HK-2 (cell line): ENCODE data around the gene SETMAR.
"Not testable (repeated sequence)": the region's sequence is repeated elsewhere in the genome, so short reads cannot be mapped to it uniquely, and the experiment has no call there.

Experiments used
- DNase-seq: peaks from one replicate; pipeline ENCODE4 v3.0.0-alpha.2; 2018; ENCODE audit not compliant: unreplicated experiment

The SETMAR gene

GRCh38 chr3:4313606-4314293 lies 10.6 kb downstream of the SETMAR start:
- DNase-seq: no peak

DNA sequence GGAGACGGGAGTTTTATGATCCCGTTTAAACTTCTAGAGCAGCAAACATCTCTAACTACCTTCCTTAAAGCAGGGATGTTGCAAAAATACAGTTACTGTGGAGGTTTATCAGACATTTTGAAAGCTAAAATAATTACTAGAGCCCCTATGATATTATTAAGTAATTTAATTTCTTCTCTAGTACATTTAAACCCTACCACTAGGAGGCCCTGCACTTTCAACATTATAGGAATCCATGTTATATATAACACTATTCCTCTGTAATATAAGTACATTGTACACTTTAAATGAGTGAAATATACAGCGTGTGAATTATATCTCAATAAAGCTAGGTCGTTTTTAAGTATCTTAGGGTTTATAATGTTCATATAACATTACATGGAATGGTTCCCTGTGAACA lies 11.5 kb downstream of the SETMAR start:
- no peak for DNase-seq

- no peak for DNase-seq
These were observed 17.1 kb downstream of the SETMAR start for GRCh38 chr3:4320096-4320911.

DNA sequence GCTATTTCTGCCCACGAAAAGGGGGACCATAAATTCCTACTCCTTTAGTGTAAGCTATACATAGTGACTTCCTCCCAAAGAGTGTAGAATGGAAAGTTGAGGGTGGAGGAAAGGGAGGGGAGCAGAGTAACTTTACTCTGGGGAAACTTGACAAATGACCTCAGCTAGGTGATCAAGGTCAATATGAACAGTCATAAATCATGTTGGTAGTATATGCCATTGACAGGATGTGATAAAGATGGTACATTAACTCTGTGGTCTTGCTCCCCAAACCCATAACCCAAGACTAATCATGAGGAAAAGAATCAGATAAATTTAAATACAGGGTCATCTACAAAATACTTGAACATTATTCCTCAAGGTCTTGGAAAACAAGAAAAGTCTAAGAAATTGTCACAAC lies 18.6 kb downstream of the SETMAR start:
- DNase-seq: no peak

- DNase-seq: no peak
These were observed 19.5 kb downstream of the SETMAR start for GRCh38 chr3:4322635-4323034.

GRCh38 chr3:4323246-4324027 lies 20.3 kb downstream of the SETMAR start:
- no peak for DNase-seq

GRCh38 chr3:4326868-4327267 lies 23.7 kb downstream of the SETMAR start:
- no peak for DNase-seq

GRCh38 chr3:4329806-4330205 lies 26.6 kb downstream of the SETMAR start:
- not testable (repeated sequence) for DNase-seq

- DNase-seq: no peak
These were observed 28.9 kb downstream of the SETMAR start for GRCh38 chr3:4332111-4332510.

DNA sequence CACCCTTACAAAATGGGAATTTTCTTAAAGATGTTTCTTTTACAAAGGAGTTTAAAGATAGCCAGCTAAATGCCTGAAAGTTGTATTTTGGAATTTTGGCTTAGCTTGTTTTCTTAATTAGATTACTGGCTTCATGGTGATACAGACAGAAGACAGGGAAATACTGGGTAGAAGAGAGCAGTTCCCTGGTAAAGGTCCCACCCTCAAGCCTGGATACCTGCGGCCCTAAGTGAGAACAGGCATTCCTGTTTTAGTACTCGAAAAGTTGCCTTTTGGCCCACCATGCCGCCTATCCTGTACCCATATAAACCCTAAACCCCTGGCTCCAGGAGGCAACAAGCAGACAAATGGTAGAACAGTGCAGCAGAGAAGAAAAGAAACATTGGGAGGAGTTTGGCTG lies 29.4 kb downstream of the SETMAR start:
- no peak for DNase-seq

- no peak for DNase-seq
These were observed 29.8 kb downstream of the SETMAR start for GRCh38 chr3:4332991-4333390.

DNA sequence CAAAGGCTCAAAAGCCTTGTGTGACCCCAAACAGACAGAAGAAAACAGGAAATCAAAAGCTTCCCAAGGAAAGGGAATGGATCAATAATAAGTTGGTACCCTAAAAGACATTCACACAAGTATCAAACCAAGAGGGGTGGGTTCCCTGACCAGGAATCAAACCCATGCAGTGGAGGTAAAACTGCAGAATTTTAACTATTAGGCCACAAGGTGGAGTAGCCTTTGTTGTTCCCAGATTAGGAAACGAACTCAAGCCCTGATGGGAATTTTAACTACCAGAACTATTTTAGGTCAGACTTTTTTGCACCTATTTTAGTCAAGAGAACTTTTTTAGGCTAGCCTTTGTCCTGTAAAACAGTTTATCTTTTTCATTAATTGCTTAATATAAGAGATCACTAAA lies 31.4 kb downstream of the SETMAR start:
- no peak for DNase-seq

GRCh38 chr3:4335840-4336562 lies 32.8 kb downstream of the SETMAR start:
- DNase-seq: no peak

- DNase-seq: no peak
These were observed 33.8 kb downstream of the SETMAR start for GRCh38 chr3:4336850-4337546.

GRCh38 chr3:4338751-4339150 lies 35.6 kb downstream of the SETMAR start:
- no peak for DNase-seq

DNA sequence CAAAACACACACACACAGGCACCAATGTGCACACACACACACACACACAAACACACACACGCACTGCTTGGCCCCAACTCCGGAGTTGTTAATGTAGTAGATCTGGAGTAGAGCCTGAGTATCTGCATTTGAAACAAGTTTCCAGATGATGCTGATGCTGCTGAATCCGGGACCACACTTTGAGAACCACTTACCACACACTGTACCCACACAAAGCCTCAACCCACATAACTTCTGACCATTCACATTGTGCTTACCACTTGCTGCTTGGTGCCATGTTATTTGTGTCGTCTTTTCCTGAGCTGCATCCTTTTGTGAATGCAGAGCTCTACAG lies 36.9 kb downstream of the SETMAR start:
- no peak for DNase-seq

- no peak for DNase-seq
These were observed 37.5 kb downstream of the SETMAR start for GRCh38 chr3:4340411-4341335.

DNA sequence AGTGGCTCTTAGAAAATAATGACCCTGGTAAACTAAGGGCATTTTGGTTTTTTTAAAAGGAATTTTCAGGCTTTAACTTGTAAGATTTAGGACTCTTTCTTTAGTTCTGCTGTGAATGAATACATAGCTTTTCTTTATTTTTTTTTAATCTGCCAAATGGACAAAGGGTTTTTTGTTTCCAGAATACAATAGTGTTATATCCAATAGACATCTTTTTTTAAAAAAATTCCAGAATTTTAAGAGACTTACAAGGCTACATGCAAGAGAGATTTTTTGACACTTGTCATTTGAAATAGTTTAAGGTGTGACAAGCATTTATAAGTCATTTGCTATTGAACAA lies 38.1 kb downstream of the SETMAR start:
- no peak for DNase-seq

- DNase-seq: no peak
These were observed 40.1 kb downstream of the SETMAR start for GRCh38 chr3:4343258-4343657.

- no peak for DNase-seq
These were observed 47.6 kb downstream of the SETMAR start for GRCh38 chr3:4350789-4351163.
